Mammary epithelial cell (primary cell): ENCODE data around the gene NDST4.

Source experiments
- EZH2 ChIP-seq: IDR thresholded peaks from 2 replicates; pipeline ENCODE4 v1.6.1; 2012; ENCODE audit warnings: low read length, inconsistent platforms, borderline replicate concordance
- TF ChIP-seq, protein P1 (sequence below), 2 donors: IDR thresholded peaks in 1 of 2; conservative IDR thresholded peaks in 1 of 2; 2 replicates each; pipeline ENCODE4 v1.5.1; 2011 to 2012; ENCODE audit warnings: inconsistent platforms in 2 of 2, low read length in 2 of 2, mild to moderate bottlenecking in 2 of 2, control low read depth in 1 of 2, low read depth in 1 of 2; ENCODE audit not compliant: insufficient read depth in 1 of 2; ENCODE audit errors: extremely low read depth in 1 of 2

DNA sequence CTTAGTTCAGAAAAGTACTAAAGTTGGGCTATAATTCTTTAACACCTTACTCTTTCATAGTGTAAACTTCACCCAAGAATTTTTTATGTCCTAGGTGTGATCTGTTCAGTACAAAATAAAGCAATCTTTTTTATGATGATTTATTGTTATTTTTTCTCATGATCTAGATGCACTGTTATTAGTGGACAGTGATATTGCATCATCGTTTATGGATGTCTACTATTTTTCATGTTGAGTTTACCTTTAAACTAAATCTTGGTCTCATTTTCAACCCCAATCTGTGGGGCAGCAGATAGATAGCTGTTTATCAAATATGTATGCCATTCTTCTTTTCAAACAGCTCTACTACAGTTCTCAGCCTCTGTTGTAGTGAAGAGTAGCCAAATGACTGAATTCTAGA lies 299.5 kb downstream of the NDST4 start:
- TF ChIP-seq, protein P1, sequence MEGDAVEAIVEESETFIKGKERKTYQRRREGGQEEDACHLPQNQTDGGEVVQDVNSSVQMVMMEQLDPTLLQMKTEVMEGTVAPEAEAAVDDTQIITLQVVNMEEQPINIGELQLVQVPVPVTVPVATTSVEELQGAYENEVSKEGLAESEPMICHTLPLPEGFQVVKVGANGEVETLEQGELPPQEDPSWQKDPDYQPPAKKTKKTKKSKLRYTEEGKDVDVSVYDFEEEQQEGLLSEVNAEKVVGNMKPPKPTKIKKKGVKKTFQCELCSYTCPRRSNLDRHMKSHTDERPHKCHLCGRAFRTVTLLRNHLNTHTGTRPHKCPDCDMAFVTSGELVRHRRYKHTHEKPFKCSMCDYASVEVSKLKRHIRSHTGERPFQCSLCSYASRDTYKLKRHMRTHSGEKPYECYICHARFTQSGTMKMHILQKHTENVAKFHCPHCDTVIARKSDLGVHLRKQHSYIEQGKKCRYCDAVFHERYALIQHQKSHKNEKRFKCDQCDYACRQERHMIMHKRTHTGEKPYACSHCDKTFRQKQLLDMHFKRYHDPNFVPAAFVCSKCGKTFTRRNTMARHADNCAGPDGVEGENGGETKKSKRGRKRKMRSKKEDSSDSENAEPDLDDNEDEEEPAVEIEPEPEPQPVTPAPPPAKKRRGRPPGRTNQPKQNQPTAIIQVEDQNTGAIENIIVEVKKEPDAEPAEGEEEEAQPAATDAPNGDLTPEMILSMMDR (conservative IDR thresholded peaks at IDR 0.05 in 1 of 2, IDR thresholded peaks at IDR 0.05 in 1 of 2; ENCODE audit: extremely low read depth in 1 of 2, insufficient read depth in 1 of 2, low read depth in 1 of 2, low read length in 2 of 2) = no peak
- TF ChIP-seq EZH2 = no peak
